ENCODE measurements around the gene PICK1. TPM values are rescaled to one million over a fixed set of nuclear protein-coding genes. Genes with fewer than 3 reads are reported as not detected.
A peak's percentile ranks its signal among the peaks of the same experiment; 100 is the strongest.

The PICK1 gene
- total RNA-seq, 1 experiment from 2014 or later, result 45.5 TPM

GRCh38 chr22:38110008-38110862, 53.0 kb downstream of the PICK1 start, which contains the start of gene BAIAP2L2:
Gene BAIAP2L2, minus strand, starts transcription at chr22:38110684. Its CDS starts 159 bp downstream, at chr22:38110525.
- Histone ChIP-seq H3K9me3 (ENCODE audit: low read length) (no peaks in the 10 kb centered on the region), H4K20me1 (ENCODE audit: low read length) (no peaks in the 10 kb centered on the region), H3K79me2 (ENCODE audit: low read length) (no peaks in the 10 kb centered on the region), H3K4me1 (ENCODE audit: insufficient read depth, low read length) (no peaks in the 10 kb centered on the region; the same call in 1 of the 2 replicates), H3K27ac (ENCODE audit: low read length) (no peak within 1 kb of the TSS), H3K9ac (ENCODE audit: low read length) (no peak within 1 kb of the TSS), H3K36me3 (ENCODE audit: low read depth, low read length) (no peaks in the 10 kb centered on the region), H3K9me2 (replicated peaks; ENCODE audit: low read length) (no peaks in the 10 kb centered on the region), H3K4me3 (ENCODE audit: low read length) (no peak within 1 kb of the TSS), H3F3A (ENCODE audit: low read length, unreplicated experiment) (no peaks in the 10 kb centered on the region), H3K27me3 (ENCODE audit: low read length) (no peaks in the 10 kb centered on the region), H3K4me2 (ENCODE audit: low read length) (no peak within 1 kb of the TSS), H2AFZ (ENCODE audit: low read length) (no peak within 1 kb of the TSS)
- ATAC-seq, result 0 out of 2 replicates have a peak, but pooled peaks have one; percentile 16
- no peak for TF ChIP-seq EZH2 (IDR thresholded peaks at IDR 0.05; ENCODE audit: low read length, unreplicated experiment)
- no peak for TF ChIP-seq EZH2phosphoT487 (IDR thresholded peaks at IDR 0.05; ENCODE audit: borderline replicate concordance, low read length)
- TF ChIP-seq, protein P1, sequence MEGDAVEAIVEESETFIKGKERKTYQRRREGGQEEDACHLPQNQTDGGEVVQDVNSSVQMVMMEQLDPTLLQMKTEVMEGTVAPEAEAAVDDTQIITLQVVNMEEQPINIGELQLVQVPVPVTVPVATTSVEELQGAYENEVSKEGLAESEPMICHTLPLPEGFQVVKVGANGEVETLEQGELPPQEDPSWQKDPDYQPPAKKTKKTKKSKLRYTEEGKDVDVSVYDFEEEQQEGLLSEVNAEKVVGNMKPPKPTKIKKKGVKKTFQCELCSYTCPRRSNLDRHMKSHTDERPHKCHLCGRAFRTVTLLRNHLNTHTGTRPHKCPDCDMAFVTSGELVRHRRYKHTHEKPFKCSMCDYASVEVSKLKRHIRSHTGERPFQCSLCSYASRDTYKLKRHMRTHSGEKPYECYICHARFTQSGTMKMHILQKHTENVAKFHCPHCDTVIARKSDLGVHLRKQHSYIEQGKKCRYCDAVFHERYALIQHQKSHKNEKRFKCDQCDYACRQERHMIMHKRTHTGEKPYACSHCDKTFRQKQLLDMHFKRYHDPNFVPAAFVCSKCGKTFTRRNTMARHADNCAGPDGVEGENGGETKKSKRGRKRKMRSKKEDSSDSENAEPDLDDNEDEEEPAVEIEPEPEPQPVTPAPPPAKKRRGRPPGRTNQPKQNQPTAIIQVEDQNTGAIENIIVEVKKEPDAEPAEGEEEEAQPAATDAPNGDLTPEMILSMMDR (conservative IDR thresholded peaks at IDR 0.05; ENCODE audit: low read depth, low read length), result no peak
- DNase-seq, result peak; percentile 15
- CTCF ChIA-PET, result interaction anchor here (0.6 kb wide), 2 partner anchors 35 to 218 kb away, joined by 3 to 4 read pairs; no protein-coding TSS in a partner anchor
- POLR2A ChIA-PET (ENCODE audit: unreplicated experiment), result interaction anchor here (0.6 kb wide), 1 partner anchor 456 kb away, joined by 3 read pairs; no protein-coding TSS in a partner anchor
- intact Hi-C loops (cut with micrococcal nuclease), result loop anchor here (10.0 kb wide), 1 partner anchor 105 kb away; no protein-coding TSS in a partner anchor
- no TSS peak for BruUV-seq (replicated peaks)

GRCh38 chr22:38110863-38111852, 54.0 kb downstream of the PICK1 start:
- ATAC-seq (no peak), DNase-seq (no peak)
- no TSS peak for BruUV-seq (replicated peaks)
- no peak overlapping the region for H2AFZ ChIP-seq (ENCODE audit: low read length)
- no peaks in the 10 kb centered on the region for H3F3A ChIP-seq (ENCODE audit: low read length, unreplicated experiment)
- TF ChIP-seq, protein P1 (conservative IDR thresholded peaks at IDR 0.05; ENCODE audit: low read depth, low read length), result no peak
- no peak for TF ChIP-seq EZH2phosphoT487 (IDR thresholded peaks at IDR 0.05; ENCODE audit: borderline replicate concordance, low read length)
- no peak for TF ChIP-seq EZH2 (IDR thresholded peaks at IDR 0.05; ENCODE audit: low read length, unreplicated experiment)
- no peaks in the 10 kb centered on the region for H3K79me2 ChIP-seq (ENCODE audit: low read length)
- H3K36me3 ChIP-seq (ENCODE audit: low read depth, low read length), result no peaks in the 10 kb centered on the region
- intact Hi-C loops (cut with micrococcal nuclease), result loop anchor here (10.0 kb wide), 1 partner anchor 104 kb away; no protein-coding TSS in a partner anchor
- H4K20me1 ChIP-seq (ENCODE audit: low read length), result no peaks in the 10 kb centered on the region
- no peaks in the 10 kb centered on the region for H3K9me2 ChIP-seq (replicated peaks; ENCODE audit: low read length)
- ChIA-PET CTCF (interaction anchor here (0.6 kb wide), 2 partner anchors 34 to 217 kb away, joined by 3 to 4 read pairs; no protein-coding TSS in a partner anchor), POLR2A (ENCODE audit: unreplicated experiment) (interaction anchor here (0.6 kb wide), 1 partner anchor 455 kb away, joined by 3 read pairs; no protein-coding TSS in a partner anchor)
- H3K4me2 ChIP-seq (ENCODE audit: low read length), result no peak overlapping the region
- H3K4me1 ChIP-seq (ENCODE audit: insufficient read depth, low read length), result no peaks in the 10 kb centered on the region; the same call in 1 of the 2 replicates
- no peak overlapping the region for H3K9ac ChIP-seq (ENCODE audit: low read length)
- no peaks in the 10 kb centered on the region for H3K9me3 ChIP-seq (ENCODE audit: low read length)
- H3K27me3 ChIP-seq (ENCODE audit: low read length), result no peaks in the 10 kb centered on the region
- no peak overlapping the region for H3K4me3 ChIP-seq (ENCODE audit: low read length)
- H3K27ac ChIP-seq (ENCODE audit: low read length), result no peak overlapping the region

Measured in PC-3 (cell line).